SKM-1 (cell line): ENCODE results near the gene FLOT2.
"Not testable (repeated sequence)": the region's sequence is repeated elsewhere in the genome, so short reads cannot be mapped to it uniquely, and the experiment has no call there.

Source experiments
- DNase-seq: peaks from one replicate; lab custom pipeline; 2025; ENCODE audit not compliant: unreplicated experiment; lab: John Stamatoyannopoulos, UW

Gene FLOT2

DNA sequence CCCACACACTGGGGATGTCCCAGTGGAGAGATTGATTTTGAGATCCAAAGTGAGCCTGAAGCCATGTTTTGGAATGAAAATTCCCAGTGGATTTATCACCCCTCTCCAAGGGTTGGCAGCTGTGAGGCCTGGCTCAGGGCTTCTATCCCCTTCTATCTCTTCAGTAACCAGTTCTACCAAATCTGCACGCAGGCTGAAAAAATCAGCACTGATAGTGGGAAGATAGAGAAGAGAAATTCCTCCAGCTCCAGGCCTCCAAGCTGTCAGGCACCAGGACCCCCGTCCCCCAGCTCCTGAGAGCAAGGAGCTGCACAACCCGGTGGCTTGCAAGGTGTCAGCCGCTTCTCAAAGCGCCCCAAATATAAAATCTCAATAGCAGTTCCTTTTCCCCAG is 1.0 kb downstream of the FLOT2 start:
- DNase-seq: no peak

DNA sequence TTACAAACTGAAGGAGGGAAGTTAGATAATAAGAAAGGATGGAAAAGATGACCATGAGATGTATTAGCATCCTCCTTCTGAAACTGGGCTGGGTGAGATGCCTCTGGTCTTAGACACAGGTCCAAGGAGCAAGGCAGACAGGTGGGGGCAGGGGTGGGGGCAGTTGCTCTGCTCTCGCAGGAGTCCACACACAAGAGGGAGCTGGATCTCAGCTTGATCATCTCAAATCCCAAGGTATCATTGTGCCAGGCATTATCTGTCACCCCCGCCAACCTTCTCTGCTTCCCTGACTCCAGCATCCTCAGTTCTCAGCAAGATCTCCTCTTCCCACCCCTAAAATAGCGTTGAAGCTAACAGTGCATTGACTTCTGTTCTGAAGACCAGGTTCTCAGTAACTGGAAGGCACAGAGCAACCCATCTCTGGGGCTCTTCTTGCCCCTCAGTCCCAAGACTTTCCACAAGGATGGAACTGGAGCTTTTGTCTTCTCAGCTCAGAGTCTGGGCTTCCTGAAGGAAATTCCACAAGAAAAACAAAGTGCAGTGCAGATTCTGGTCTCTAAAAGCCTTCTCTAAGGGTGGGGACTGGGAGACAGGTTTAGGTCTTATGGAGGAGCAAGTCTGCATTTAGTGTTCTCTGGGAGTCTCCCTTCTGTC is 1.6 kb downstream of the FLOT2 start:
- DNase-seq: no peak

DNA sequence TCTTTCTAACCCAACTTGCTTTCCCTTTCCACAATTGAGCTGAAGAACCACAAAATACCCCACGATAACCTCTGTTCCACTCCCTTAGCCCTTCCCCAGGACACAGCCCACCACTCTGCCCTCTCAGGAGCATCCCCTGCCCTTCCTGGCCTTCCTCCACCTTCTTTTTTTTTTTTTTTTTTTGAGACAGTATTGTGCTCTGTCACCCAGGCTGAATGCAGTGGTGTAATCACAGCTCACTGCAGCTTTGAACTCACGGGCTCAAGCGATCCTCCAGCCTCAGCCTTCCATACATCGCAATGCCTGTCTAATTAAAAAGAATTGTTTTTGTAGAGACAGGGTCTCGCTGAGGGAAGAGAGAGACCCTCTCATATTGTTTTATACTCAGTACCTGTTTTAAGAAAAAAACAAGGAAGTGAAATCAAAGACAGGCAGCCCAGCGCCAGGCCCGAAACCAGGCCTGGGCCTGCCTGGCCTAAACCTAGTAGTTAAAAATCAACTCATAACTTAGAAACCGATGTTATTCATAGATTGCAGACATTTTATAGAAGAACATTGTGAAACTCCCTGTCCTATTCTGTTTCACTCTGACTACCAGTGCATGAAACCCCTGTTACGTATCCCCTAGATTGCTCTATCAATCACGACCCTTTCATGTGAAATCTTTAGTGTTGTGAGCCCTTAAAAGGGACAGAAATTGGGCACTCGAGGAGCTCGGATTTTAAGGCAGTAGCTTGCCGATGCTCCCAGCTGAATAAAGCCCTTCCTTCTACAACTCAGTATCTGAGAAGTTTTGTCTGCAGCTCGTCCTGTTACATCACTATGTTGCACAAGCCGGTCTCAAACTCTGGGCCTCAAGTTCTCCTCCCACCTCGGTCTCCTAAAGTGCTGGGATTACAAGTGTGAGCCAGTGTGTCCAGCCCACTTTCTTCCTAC is 4.0 kb downstream of the FLOT2 start:
- peak; percentile 69 for DNase-seq

DNA sequence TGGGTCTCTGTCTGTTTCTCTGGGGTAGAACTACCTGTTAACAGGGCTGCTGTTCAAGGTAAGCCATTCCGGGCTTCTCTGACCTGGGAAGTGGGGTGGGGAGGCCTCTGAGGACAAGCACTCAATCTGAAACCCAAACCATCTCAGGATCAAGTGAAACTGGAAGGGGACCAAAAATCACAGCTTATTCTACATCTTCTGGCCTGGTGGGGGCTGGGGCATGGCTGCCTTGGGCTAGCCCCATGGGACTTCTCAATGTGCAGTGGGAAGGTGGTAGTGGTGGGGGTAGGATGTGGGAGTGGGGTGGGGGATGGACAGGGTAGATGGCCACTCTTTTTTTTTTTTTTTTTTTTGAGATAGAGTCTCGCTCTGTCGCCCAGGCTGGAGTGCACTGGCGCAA is 5.5 kb downstream of the FLOT2 start:
- DNase-seq: no peak

DNA sequence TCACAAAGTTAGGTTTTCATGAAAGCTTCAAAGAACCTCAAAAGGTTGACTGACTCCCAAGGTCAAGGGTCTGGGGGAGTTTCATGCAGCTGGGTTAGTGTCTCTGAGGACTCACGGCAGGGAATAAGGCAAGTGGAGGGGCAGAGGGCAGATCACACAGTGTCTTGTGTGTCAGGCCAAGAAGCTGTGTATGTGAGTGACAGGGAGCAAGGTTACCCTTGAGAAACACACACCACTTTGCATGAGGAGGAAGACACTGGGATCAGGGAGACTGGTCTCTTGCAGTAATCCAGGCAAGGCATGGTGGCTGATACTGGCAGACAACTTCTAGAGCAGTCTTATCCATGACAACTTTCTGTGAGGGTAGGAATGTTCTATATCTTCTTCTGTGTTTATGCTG is 6.3 kb downstream of the FLOT2 start:
- DNase-seq: no peak

DNA sequence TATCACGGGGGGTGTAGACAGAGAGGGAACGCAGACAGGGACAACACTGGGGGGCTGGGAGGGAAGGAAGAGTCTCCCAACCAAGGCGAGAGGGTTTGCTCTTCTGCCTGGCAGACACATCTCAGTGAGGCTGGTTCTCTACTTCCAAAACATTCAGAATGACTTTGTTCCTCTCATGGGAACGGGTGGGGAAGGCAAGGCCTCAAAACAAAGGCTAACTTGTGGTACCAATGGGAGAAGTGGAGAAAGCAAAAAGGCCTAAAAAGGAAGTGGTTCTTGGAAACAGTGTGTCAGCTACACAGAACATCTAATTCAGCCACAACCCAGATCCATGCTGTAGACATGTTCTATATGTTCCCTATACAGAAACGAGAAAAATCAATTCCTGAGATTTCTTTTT is 7.5 kb downstream of the FLOT2 start:
- no peak for DNase-seq

DNA sequence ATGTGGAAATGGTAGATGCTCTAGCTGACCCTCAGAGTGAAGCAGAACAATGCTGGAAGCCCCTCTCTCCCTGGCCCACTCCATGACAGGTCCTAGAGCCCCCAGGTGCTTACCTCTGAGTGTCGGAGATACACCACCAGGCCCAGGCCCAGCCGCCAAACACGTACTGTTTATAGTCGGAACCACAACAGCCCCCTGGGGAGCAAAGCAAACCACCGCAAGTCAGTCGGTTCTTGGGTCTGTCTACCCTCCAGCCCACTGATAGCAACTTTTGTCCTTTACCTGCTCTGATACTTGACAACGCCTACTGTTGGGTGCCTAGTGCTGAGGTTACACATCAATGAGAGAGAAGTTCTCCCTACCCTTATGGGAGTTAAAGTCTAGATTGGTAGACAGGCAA is 8.7 kb downstream of the FLOT2 start:
- DNase-seq: no peak

DNA sequence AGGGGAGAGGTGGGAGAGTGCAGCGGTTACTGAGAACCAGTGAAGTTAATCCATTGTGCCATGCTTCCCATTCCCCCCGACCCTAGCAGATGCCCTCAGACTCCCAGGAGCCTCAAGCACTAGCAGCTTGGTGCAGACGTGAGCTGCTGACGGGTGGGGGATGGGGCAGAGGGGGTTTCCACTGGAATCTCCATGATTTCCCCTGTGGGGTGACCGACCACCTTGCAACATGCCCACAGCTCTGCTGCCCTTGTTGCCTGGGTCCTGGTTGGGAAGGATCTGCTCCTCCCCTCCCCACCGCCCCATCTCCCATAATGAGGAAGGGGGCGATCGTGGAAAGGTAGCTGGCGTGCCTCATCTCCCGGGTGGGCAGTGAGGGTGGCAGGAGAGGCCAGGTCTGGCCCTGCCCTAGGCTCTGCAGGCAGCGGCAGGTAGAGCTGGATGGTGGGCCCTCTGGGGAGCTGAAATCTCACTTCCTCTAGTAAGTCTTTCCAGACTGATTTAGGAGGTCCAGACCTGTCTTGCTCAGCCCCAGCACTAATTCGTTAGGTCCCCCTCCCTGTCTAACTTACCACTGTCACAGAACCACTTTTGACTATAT is 9.6 kb downstream of the FLOT2 start:
- no peak for DNase-seq

DNA sequence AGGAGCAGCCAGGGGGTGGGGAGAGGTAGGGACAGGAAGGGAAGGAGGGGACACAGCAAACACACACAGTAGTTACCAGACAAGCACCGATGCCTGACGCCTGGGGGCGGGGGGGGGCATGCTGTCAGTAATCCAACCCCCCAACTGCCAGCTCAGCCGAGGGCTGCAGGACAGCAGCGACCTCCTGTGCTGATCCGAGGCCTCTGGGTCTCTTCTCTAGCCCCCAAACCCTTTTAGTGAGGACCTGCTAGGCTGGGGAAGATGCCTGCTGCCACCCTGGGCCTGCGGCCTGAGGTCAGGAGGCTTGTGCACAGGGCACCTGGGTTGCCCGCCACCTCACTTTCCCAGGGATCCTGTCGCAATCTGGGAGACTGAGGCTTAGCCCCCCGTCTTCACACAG is 11.6 kb downstream of the FLOT2 start:
- DNase-seq: no peak

DNA sequence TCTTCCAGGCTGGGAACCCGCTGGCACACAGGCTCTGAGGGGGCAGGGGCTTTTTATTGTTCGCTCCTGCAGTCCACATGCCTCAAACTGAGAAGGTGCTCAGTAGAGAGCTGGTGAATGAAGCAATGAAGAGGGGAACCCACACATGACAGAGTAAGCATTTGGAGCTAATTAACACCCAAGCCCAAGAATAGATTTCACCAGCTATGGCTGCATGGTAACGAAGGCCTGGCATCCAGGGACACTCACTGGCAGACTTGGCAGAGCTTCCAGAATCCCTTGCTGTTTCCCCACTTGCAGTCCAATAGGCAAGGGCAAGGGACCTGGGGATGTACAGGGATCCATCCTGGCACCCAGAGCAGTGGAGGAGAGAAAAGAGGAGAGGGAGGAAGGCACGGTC is 12.2 kb downstream of the FLOT2 start:
- DNase-seq: no peak

DNA sequence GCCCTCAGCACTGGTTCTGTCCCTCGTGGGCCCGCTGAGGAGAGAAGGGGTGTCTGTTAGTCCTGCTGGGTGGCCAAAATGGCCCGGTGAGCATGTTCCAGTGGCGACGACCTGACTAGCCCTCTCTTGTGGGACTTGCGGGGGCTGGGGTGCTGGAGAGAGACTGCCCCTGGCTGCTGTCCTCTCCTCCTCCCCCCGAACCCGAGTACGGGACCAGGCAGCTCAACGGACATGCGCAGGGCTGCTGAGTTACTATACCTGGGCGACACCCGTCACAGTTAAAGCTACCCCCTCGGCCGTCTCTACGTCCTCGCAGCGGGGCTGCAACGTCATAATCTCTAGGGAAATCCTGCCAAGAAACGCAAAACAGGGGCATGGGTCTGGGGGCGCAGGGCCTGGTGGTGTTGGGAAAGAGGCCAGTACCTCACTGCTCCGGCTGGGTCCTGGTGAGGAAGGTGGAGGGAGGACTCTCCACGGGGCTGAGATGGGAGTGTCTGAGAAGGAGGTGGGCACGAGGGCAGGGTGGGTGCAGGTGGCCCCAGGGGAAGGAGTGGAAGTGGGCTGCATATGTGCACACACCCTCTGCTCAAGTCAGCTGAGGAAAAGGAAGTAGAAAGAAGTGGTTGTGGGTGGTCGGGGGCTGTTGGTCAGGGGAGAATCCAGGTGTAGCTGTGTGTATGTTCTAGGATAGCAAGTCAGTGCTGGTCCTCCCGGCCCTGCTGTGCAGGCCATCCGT is 13.4 kb downstream of the FLOT2 start:
- DNase-seq: no peak

DNA sequence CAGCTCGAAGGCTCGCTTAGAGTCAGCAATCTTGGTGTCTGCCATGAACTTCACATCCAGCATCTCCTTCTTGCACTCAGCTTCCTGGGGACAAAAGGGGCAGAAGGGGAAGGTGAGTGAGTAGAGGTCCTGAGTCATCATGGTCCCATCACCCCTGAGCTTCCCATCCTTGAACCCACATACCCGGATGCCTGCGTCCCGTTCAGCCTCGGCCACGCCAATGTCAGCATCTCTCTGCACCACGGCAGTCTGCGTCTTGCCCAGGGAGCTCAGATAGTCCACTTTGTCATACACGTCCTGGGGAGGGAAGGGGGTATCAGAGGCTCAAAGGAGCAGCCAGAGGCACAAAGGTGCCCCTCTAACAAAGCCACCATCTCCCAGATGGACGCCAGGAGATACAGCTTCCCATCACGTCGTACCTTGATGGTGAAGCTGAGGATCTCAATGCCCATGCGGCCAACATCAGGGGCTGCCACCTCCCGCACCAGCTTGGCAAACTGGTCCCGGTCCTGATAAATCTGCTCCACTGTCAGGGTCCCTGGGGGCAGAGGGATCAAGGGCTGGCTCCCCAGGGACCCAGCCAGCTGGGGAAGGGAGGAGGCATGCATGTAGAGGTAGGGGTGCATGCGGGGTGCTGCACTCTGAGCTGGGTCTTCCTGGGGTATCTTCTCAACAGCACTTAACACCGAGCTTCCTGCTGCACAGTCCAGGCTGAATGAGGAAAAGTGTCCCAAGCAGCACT is 15.2 kb downstream of the FLOT2 start:
- no peak for DNase-seq

DNA sequence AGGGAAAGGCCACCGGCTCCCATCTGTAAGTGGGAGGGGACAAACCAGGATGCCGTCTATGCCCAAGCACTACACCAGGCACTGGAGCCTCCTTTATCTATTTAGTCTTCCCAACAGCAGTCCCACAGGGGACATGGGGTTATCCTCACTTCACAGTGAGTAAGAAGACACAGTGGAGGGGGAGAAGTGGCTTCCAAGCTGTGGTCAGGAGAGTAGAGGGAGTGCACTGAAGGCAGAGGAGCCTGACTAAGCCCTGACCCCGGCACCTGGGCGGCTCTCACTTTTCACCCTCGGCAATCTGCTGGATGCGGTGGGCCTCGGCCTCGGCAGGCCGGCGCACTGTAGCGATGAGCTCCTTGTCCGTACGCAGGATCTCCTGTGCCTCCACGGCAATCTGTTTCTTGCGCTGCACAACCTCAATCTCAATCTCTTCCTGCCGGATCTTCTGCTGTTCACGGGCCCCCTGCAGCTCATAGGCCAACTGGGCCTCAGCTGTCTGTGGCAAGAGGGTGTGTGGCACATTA is 15.9 kb downstream of the FLOT2 start:
- no peak for DNase-seq

DNA sequence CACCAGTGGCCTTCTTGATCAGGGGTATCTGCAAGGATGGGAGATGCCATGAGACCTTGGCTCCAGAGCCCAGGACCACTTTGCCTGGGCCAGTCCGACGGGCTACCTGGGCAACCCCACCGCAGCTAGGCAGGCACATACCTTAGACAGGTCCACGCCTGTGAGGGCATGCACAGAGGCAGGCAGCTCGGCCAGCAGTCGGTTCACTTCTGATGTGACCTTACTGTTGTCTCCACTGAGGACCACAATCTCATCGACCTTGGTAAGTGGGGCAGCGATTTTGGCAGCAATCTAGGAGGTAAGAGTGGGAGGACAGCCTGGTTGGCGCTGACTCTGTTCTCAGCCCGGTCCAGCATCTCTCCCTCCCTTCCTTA is 17.0 kb downstream of the FLOT2 start:
- DNase-seq: no peak

DNA sequence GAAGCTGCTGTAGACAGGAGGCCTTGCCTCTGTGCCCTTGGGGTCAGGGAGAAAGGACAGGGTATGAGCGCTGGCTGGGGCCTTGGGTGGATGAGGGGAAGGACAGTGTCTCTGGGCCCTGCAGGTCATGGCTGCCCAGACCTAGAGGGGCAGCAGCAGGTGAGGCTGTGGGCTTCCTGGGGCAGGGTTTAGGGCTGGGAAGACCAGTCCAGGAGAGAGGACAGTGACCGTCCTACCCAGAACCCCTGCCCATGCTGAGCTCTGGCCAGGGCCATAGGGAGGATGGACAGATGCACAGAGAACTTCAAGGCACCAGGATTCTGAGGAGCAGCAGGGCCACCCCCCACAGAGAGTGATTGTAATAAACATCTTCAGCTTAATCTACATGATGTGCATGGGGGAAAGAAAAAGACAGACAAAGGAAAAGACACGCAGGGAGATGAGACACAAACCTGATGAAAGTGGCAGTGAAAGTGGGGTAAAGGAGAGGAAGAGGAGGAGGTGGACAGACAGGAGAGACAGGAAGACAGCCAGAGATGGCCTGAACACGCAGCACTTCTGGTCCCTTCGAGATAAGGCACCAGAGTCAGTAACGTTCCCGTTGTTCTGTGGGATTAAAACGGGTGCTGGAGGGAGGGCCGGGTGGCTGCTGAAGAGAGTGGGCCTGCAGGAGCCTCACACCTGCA is 17.5 kb downstream of the FLOT2 start:
- no peak for DNase-seq

DNA sequence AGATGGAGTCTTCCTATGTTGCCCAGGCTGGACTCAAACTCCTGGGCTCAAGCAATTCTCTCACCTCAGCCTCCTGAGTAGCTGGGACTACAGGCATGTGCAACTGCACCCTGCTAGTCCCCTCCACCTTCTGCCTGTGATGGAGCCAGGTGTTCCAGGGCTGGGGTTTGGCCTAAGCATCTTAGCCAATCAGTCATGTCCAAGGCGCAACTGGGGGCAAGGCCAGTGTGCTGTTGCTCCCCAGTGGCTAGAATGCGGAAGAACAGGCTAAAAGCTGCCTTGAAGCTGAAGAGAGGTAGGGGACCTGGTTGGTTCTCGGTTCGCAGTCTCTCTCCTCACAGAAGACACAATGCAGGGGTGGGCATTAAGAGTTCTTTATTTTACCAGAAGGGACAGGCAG is 18.6 kb downstream of the FLOT2 start:
- DNase-seq: no peak

DNA sequence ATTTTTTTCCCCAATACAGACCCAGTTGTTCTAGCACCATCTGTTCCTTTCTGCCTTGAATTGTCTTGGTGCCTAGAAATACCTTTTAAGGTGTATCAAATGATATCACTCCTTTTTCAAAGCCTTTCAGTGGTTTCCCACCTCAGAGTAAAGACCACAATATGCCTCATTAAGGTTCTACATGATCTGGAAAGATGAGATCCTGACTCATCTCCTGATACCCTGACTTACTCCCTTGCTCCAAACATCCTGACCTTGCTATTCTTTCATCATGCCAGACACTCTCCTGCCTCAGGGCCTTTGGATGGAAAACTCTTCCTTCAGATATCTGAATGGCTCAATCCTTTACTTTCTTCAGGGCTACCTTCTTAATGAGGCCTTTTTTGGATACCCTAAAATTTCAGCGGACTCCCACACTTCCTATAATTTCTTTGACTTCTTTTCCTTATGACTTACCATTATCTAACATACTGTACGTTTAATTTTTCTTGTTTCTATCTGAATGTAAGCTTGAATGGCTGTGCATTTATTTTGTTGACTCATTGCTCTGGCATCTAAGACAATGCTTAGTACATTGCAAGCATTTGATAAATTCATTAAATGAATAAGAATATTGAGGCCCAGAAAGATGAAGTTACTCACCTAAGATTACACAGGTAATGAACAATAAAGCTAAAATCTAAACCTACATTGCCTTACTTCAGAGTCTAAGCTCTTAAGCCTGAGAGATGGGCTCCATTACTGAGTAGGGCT is 19.2 kb downstream of the FLOT2 start:
- no peak for DNase-seq

DNA sequence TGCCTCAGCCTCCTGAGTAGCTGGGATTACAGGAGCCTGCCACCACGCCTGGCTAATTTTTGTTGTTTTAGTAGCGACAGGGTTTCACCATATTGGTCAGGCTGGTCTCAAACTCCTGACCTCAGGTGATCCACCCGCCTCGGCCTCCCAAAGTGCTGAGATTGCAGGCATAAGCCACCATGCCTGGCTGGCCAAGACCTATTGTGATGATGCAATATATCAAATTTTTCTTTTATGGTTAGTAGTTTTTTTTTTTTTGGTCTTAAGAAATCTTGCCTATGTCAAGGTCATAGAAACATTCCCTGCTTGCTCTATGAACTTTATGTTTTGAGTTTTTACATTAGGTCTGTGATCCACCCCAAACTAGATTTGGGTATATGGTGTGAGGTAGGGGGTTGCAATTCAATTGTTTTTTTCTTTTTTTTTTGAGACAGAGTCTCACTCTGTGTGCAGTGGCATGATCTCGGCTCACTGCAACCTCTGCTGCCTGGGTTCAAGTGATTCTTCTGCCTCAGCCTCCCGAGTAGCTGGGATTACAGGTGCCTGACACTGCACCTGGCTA is 20.3 kb downstream of the FLOT2 start:
- DNase-seq: not testable (repeated sequence)
